K562 (cell line): ENCODE data around the gene PITPNC1. TPM values are rescaled to one million over a fixed set of nuclear protein-coding genes. Genes with fewer than 3 reads are reported as not detected.

ENCODE experiments used
- GABPB2 ChIP-seq: fragments of 250-450 bp; sonication (Bioruptor Pico); conservative IDR thresholded peaks from 2 replicates; pipeline ENCODE4 v1.5.1; 2021; ENCODE audit warnings: mild to moderate bottlenecking
- HDAC8 ChIP-seq: fragments of 450-650 bp; IDR thresholded peaks from 2 replicates; pipeline ENCODE4 v1.6.1; 2016; ENCODE audit warnings: mild to moderate bottlenecking, missing genetic modification characterization, moderate library complexity, missing compliant biosample characterization
- KAT7 ChIP-seq: sonication (generic); formaldehyde crosslinking; IDR thresholded peaks from 2 replicates; pipeline ENCODE4 v1.8.0; 2022; ENCODE audit warnings: missing genetic modification reagents, mild to moderate bottlenecking, borderline replicate concordance
- KLF6 ChIP-seq: fragments of 250-450 bp; sonication (Bioruptor Pico); IDR thresholded peaks from 2 replicates; pipeline ENCODE4 v1.4.0; 2020; ENCODE audit warnings: mild to moderate bottlenecking, moderate library complexity, borderline replicate concordance
- PRMT5 ChIP-seq: sonication (generic); formaldehyde crosslinking; IDR thresholded peaks from 2 replicates; pipeline ENCODE4 v1.5.0; 2020; ENCODE audit warnings: missing genetic modification reagents
- SMARCA5 ChIP-seq: fragments of 450-650 bp; IDR thresholded peaks from 2 replicates; pipeline ENCODE4 v1.6.1; 2016
- SPI1 ChIP-seq: IDR thresholded peaks from 2 replicates; pipeline ENCODE4 v1.6.1; 2011; ENCODE audit warnings: low read depth, low read length, control low read depth, borderline replicate concordance
- polyA plus RNA-seq, 8 experiments: library from polyadenylated mRNA; depleted of rRNA in 4 of 8; stranded (reverse) in 5 of 8; unstranded in 3 of 8; fragments of >200 nt; fragmentation: Nextera tagmentation in 2 of 8; fragmentation: Illumina TruSeq in 1 of 8; extraction: Ambion mirVana in 2 of 8; extraction: Trizol in 1 of 8; gene quantifications; 2 replicates each; pipeline versions ENCODE4 v1.2.1 to v1.2.3, GENCODE V29; 2011 to 2014; ENCODE audit warnings: inconsistent platforms in 1 of 8, missing spikeins in 1 of 8
- total RNA-seq, 7 experiments: library from RNA; depleted of rRNA in 6 of 7; stranded (reverse); fragments of >200 nt in 6 of 7; fragmentation: Illumina TruSeq in 2 of 7; extraction: Trizol in 2 of 7; gene quantifications; 2 replicates each; pipeline versions ENCODE4 v1.2.1 to v1.2.3, GENCODE V29; 2011 to 2021; ENCODE audit warnings: low replicate concordance in 1 of 7
- TF ChIP-seq, protein P1 (sequence below): fragments of 450-650 bp; IDR thresholded peaks from 2 replicates; pipeline ENCODE4 v1.6.1; 2016
- TF ChIP-seq, protein P2 (sequence below): fragments of 450-650 bp; formaldehyde crosslinking; IDR thresholded peaks from 2 replicates; pipeline ENCODE4 v1.4.0; 2022; ENCODE audit warnings: missing genetic modification characterization
- TF ChIP-seq, protein P3 (sequence below), 2 experiments: IDR thresholded peaks in 1 of 2; conservative IDR thresholded peaks in 1 of 2; 2 replicates each; pipeline ENCODE4 v1.6.1; 2016; ENCODE audit warnings: low read depth in 2 of 2, mild to moderate bottlenecking in 1 of 2, missing compliant biosample characterization in 1 of 2, missing genetic modification characterization in 1 of 2, moderate library complexity in 1 of 2

PITPNC1 gene
- total and polyA plus RNA-seq, 9 of the 15 experiments (the other 6 are each of a cell fraction or from before 2014, with no cell fraction given), result 0.11 to 1.1 (median 0.65) TPM

DNA sequence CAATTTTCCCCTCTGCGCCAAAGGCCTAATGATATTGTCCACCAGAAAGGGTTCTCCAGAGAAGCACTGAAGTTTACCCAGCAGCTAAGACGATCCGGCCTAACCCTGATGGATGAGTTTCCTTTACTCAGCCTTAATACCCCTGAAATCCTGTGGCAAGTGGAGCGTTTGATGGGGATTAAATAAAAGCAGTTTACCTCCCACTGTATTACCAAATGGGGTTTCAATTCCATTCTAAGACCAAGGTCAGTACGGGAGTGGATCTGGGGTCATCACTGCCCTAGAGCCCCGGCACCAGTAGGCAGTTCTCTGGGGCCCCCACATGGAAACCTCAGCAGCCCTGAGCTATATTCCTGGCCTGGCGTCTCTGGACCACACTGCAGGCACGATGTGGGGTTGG lies 243.6 kb downstream of the PITPNC1 start (continued):
- TF ChIP-seq, protein P1, sequence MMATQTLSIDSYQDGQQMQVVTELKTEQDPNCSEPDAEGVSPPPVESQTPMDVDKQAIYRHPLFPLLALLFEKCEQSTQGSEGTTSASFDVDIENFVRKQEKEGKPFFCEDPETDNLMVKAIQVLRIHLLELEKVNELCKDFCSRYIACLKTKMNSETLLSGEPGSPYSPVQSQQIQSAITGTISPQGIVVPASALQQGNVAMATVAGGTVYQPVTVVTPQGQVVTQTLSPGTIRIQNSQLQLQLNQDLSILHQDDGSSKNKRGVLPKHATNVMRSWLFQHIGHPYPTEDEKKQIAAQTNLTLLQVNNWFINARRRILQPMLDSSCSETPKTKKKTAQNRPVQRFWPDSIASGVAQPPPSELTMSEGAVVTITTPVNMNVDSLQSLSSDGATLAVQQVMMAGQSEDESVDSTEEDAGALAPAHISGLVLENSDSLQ, result no peak
- TF ChIP-seq, protein P2, sequence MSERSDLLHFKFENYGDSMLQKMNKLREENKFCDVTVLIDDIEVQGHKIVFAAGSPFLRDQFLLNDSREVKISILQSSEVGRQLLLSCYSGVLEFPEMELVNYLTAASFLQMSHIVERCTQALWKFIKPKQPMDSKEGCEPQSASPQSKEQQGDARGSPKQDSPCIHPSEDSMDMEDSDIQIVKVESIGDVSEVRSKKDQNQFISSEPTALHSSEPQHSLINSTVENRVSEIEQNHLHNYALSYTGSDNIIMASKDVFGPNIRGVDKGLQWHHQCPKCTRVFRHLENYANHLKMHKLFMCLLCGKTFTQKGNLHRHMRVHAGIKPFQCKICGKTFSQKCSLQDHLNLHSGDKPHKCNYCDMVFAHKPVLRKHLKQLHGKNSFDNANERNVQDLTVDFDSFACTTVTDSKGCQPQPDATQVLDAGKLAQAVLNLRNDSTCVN (CRISPR knock-in tag), result no peak
- no peak for TF ChIP-seq KAT7 (CRISPR knock-in tag)
- no peak for TF ChIP-seq HDAC8 (tag)
- no peak for TF ChIP-seq SPI1
- no peak for TF ChIP-seq PRMT5
- TF ChIP-seq, protein P3, sequence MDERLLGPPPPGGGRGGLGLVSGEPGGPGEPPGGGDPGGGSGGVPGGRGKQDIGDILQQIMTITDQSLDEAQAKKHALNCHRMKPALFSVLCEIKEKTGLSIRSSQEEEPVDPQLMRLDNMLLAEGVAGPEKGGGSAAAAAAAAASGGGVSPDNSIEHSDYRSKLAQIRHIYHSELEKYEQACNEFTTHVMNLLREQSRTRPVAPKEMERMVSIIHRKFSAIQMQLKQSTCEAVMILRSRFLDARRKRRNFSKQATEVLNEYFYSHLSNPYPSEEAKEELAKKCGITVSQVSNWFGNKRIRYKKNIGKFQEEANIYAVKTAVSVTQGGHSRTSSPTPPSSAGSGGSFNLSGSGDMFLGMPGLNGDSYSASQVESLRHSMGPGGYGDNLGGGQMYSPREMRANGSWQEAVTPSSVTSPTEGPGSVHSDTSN (CRISPR knock-in tag; IDR thresholded peaks at IDR 0.05; ENCODE audit: low read depth), result no peak
- TF ChIP-seq, protein P3 (tag; conservative IDR thresholded peaks at IDR 0.05; ENCODE audit: low read depth), result no peak
- no peak for TF ChIP-seq SMARCA5
- no peak for TF ChIP-seq KLF6 (CRISPR knock-in tag)
- TF ChIP-seq GABPB2, result no peak
